ENCODE data around the gene FGFR4. TPM values are rescaled to one million over a fixed set of nuclear protein-coding genes. Genes with fewer than 3 reads are reported as not detected.
A peak's percentile ranks its signal among the peaks of the same experiment; 100 is the strongest.

The FGFR4 gene
- total RNA-seq, 2 donors from 2014 or later: 0.75 to 2.3 TPM

DNA sequence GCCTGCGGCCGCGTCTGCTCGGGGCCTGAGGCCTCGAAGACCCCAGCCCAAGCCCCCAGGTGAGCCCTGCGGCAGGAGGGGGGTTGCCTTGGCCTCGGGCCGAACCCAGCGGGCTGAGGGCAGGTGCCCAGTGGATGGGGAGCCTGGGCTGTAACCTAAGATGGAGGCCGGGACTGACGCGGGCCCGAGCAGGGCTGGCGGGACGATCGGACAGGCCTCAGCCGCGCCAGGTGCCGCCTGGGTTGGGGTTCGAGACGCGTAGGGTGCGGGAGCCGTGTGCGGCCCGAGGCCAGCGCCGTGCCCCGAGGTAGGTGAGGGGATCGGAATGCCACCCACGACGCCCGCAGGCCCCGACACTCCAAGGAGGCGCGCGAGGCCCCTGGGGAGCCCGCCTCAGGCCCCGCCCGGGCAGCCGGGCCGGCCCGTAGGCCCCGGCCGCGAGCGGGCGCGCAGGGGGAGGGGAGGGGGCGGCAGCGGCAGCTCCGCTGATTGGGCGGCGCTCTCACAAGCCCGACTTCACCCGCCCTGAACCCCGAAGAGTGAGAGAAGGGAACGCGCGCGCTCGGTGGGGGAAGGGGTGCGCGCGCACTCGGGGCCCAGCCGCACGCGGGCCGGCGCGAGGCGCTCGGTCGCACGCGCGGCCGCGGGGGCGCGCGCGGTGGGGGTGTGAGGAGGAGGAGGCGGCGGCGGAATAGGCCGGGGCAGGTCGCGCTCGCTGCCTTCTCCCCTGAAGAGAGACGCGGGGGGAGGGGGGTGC, 46.6 kb downstream of the FGFR4 start, which contains the start of gene NSD1:
TSS of gene NSD1 (plus strand) at position 678 of the 757 bp plus-strand sequence. CDS start 1,331 bp downstream, outside the sequence.
- Mint-ChIP-seq H3K36me3 (peaks cover 15 to 28% of the 10 kb centered on the region in 2 donors), H3K9me3 (no peaks in the 10 kb centered on the region), H3K27ac (peak within 1 kb of the TSS; percentile 89 to 97)
- DNase-seq (ENCODE audit: low spot score in 2 of 2): peak; percentile 94 to 95
- ATAC-seq: peak; percentile 79 to 85

GRCh38 chr5:177133853-177134696, 47.4 kb downstream of the FGFR4 start:
- Mint-ChIP-seq H3K9me3 (no peaks in the 10 kb centered on the region), H3K36me3 (peaks cover 15 to 28% of the 10 kb centered on the region in 2 donors), H3K27ac (peak overlapping the region; percentile 89 to 97)
- peak; percentile 33 to 36 for ATAC-seq
- peak; percentile 60 to 69 for DNase-seq (ENCODE audit: low spot score in 2 of 2)

- Mint-ChIP-seq H3K36me3 (peaks cover 15 to 28% of the 10 kb centered on the region in 2 donors), H3K27ac (peak overlapping the region; percentile 89 to 97), H3K9me3 (no peaks in the 10 kb centered on the region)
- no peak for ATAC-seq
- DNase-seq (ENCODE audit: low spot score in 2 of 2): no peak
Observed at GRCh38 chr5:177134697-177135225, 48.0 kb downstream of the FGFR4 start.

DNA sequence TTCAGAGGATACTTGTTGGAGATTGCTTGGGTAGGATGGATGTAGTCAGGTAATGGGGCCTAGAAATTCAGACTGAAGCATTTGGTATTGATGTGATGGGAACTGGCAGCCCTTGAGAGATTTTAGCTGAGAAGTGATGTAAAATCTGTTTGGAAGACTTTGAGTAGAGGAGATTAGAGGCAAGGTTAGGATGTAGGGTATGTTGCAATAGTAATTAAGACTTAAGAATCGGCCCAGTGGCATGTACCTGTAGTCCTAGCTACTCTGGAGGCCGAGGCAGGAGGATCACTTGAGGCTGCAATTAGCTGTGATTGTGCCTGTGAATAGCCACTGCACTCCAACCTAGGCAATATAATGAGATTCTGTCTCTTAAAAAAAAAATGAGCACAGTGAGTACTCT, 53.6 kb downstream of the FGFR4 start:
- DNase-seq (ENCODE audit: low spot score in 2 of 2) (no peak), ATAC-seq (no peak)
- peaks cover 4 to 39% of the 10 kb centered on the region in 2 donors for H3K36me3 Mint-ChIP-seq
- H3K27ac Mint-ChIP-seq: no peak overlapping the region
- no peaks in the 10 kb centered on the region for H3K9me3 Mint-ChIP-seq

- H3K27ac Mint-ChIP-seq: peak overlapping the region in 1 of 2 donors; percentile 82
- no peak for ATAC-seq
- peaks cover 0 to 33% of the 10 kb centered on the region in 2 donors for H3K36me3 Mint-ChIP-seq
- no peaks in the 10 kb centered on the region for H3K9me3 Mint-ChIP-seq
- no peak for DNase-seq (ENCODE audit: low spot score in 2 of 2)
Observed at GRCh38 chr5:177141496-177141895, 54.8 kb downstream of the FGFR4 start.

DNA sequence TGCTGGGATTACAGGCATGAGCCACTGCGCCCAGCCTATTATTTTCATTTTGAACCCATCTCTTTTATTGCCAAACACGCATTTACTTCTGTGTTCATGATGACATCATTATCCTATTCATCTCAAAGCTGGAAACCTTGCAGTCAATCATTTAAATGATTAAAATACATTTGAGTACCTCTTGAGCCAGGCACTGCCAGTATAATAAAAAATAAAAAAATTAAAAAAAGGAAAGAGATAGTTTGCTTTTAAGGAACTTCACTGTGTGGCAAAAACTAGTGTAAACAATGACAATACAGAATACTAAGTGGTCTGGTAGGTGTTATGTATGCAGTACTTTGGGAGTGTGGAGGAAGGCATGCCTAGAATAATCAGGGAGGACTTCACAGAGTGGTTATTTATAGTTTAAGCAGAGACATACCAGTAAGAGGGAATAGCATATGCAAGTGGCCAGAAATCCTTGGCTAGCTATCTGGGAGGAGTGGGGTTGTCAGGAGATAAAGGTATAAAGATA, 55.4 kb downstream of the FGFR4 start:
- DNase-seq (ENCODE audit: low spot score in 2 of 2) (no peak), ATAC-seq (no peak)
- Mint-ChIP-seq H3K36me3 (peaks cover 0 to 29% of the 10 kb centered on the region in 2 donors), H3K9me3 (no peaks in the 10 kb centered on the region), H3K27ac (no peak overlapping the region)

DNA sequence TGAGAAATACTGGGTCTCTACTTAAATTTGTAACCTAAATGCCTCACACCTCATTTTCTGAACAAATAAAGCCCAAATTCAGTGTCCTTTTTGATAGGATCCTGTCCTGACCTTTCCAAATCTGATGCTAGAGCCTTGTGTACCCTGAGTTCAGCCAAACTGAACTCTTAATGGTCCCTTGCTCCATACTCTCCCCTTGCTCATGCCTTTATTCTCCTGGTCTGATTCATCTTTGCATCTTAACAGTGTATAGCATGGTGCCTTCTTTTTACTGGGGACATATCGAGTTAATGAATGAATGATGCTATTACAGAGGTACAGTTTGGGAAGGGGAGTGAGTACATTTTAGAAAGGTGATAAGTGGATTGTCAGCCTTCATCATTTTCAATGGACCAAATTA, 56.1 kb downstream of the FGFR4 start:
- no peaks in the 10 kb centered on the region for H3K9me3 Mint-ChIP-seq
- ATAC-seq (no peak), DNase-seq (ENCODE audit: low spot score in 2 of 2) (no peak)
- H3K27ac Mint-ChIP-seq: no peak overlapping the region
- H3K36me3 Mint-ChIP-seq: peaks cover 0 to 27% of the 10 kb centered on the region in 2 donors

GRCh38 chr5:177146891-177147638, 60.4 kb downstream of the FGFR4 start:
- peaks cover 0 to 13% of the 10 kb centered on the region in 2 donors for H3K36me3 Mint-ChIP-seq
- no peak for DNase-seq (ENCODE audit: low spot score in 2 of 2)
- H3K9me3 Mint-ChIP-seq: no peaks in the 10 kb centered on the region
- H3K27ac Mint-ChIP-seq: peak overlapping the region in 1 of 2 donors; percentile 48
- ATAC-seq: no peak

Other genes with a start within 250 kb of the FGFR4 start
- under 1 TPM; 0.11 to 0.27 TPM for gene HK3, start 187.6 kb upstream of the FGFR4 start, total RNA-seq
- 10 to 100 TPM; 38.7 to 41.4 TPM for gene UIMC1, start 80.1 kb upstream of the FGFR4 start, total RNA-seq
- 10 to 100 TPM; 20.7 to 24.3 TPM for gene ZNF346, start 64.2 kb upstream of the FGFR4 start, total RNA-seq
- 10 to 100 TPM; 62.6 to 80.5 TPM for gene NSD1, start 46.9 kb downstream of the FGFR4 start, total RNA-seq
- 10 to 100 TPM; 14.8 to 21.5 TPM for gene RAB24, start 216.8 kb downstream of the FGFR4 start, total RNA-seq
- 100 to 1,000 TPM; 161 to 206 TPM for gene PRELID1, start 216.9 kb downstream of the FGFR4 start, total RNA-seq
- gene MXD3, start 225.0 kb downstream of the FGFR4 start, total RNA-seq: 10 to 100 TPM; 31.4 to 73.9 TPM

Measured in activated naive CD4-positive, alpha-beta T cell treated with anti-CD3 and anti-CD28 coated beads, Interleukin-2, amount 50 U/mL, for 72 hours (primary cell).